HG03457 (cell line): Measurements from ENCODE around the gene RAB12.
"Not testable (repeated sequence)": the region's sequence is repeated elsewhere in the genome, so short reads cannot be mapped to it uniquely, and the experiment has no call there.

Experiments used
- ATAC-seq: cut with Tn5 transposase; IDR thresholded peaks from one replicate; pipeline ENCODE4 v1.9.1; 2021; ENCODE audit warnings: moderate number of reproducible peaks; ENCODE audit not compliant: unreplicated experiment

The RAB12 gene

GRCh38 chr18:8608795-8609658 is at the start of gene RAB12:
RAB12 (plus strand) TSS chr18:8609437; CDS start chr18:8609440, 3 bp downstream.
- peak; percentile 43 for ATAC-seq

GRCh38 chr18:8559612-8560186 is 49.5 kb upstream of the RAB12 start:
- no peak for ATAC-seq

- ATAC-seq: no peak
Measured at GRCh38 chr18:8561123-8561910, 47.9 kb upstream of the RAB12 start.

GRCh38 chr18:8562070-8562469 is 47.2 kb upstream of the RAB12 start:
- ATAC-seq: no peak

DNA sequence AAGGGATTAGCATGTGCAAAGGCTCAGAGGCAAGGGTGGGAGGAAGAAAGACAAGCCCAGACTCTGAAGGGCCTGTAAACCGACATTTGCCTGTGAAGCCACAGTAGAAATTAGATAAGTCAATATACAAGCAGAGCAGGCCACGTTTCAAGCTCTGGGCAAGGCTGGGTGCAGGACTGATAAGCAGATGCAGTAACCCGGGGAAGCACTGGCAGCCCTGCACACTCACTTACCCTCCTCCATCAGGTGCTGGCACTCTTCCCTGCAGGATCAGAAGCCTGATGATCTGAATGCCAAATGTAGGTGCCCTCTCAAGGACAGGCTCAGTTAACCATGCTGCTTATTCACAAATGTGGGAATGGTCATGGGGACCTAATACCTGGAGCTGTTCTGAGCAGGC is 46.3 kb upstream of the RAB12 start:
- ATAC-seq: no peak

DNA sequence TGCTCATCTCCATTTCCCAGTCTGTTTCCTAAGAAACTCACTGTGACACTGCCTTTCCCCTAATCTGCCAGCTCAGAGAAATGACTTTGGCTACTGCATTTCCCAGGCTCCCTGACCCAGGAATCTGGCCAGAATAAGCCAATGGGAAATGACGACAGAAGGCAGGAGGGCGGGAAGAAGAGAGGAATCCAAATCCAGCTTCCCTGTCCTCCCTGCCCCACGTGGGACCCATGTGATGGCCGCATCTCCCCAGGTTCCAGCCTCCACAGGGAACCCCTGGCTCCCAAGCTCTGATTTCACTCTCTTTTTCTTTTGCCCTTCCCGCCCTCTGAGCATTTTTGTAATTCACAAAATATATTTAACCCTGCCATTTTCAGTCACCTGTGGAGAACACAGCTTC is 37.8 kb upstream of the RAB12 start:
- ATAC-seq: no peak

- ATAC-seq: not testable (repeated sequence)
Measured at GRCh38 chr18:8573766-8574165, 35.5 kb upstream of the RAB12 start.

- ATAC-seq: no peak
Measured at GRCh38 chr18:8584798-8585197, 24.4 kb upstream of the RAB12 start.

- ATAC-seq: no peak
Measured at GRCh38 chr18:8586941-8587340, 22.3 kb upstream of the RAB12 start.

- no peak for ATAC-seq
Measured at GRCh38 chr18:8595445-8595844, 13.8 kb upstream of the RAB12 start.

DNA sequence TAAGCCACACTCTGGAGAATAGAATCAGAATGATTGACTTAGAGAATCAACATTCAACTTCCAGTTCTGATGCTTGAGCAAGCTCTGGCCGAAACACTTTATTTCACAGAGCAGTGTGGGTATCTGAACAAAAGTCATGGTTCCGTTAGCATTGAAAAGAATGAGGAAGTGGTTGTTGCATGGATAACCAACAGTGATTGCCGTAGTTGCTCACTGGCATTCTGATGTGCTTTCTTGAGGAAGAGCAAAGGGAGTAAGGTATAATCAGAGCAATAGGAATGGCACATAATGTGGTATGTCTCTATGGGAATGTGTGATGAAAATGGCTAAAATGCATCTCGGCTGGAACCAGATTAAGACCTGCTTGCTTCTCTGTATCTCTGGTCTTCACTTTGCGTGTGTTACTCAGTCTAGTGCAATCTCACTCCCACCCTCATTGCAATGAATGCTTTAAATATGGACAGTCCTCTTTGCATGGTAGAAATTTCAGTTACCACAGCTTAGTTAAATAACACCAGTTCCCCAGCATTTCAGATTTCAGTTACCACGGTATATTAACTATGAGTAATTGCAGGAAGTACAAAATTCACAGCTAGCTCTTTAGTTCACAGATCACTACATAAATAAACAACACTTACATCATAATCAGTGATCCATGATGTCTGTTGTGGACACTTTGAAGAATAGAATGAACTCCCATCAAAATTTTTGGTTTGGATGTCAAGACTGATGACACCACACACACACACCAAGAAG is 7.8 kb upstream of the RAB12 start:
- ATAC-seq: peak; percentile 58

DNA sequence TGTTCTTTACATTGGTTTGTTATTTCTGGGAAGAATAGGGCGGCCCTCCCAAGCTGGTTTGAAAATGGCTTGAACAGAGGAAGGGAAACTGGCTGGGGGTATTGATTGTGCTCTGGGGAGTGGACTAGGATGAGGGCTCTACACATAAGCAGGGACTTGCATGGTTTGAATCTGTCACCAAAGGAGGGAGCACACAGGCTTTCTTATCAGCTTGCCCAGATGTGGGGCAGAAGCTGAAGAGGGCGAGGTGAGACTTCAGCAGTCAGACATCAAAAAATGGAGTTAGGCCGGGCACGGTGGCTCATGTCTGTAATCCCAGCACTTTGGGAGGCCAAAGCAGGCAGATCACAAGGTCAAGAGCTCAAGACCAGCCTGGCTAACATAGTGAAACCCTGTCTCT is 7.2 kb upstream of the RAB12 start:
- no peak for ATAC-seq

- no peak for ATAC-seq
Measured at GRCh38 chr18:8602557-8602956, 6.7 kb upstream of the RAB12 start.

DNA sequence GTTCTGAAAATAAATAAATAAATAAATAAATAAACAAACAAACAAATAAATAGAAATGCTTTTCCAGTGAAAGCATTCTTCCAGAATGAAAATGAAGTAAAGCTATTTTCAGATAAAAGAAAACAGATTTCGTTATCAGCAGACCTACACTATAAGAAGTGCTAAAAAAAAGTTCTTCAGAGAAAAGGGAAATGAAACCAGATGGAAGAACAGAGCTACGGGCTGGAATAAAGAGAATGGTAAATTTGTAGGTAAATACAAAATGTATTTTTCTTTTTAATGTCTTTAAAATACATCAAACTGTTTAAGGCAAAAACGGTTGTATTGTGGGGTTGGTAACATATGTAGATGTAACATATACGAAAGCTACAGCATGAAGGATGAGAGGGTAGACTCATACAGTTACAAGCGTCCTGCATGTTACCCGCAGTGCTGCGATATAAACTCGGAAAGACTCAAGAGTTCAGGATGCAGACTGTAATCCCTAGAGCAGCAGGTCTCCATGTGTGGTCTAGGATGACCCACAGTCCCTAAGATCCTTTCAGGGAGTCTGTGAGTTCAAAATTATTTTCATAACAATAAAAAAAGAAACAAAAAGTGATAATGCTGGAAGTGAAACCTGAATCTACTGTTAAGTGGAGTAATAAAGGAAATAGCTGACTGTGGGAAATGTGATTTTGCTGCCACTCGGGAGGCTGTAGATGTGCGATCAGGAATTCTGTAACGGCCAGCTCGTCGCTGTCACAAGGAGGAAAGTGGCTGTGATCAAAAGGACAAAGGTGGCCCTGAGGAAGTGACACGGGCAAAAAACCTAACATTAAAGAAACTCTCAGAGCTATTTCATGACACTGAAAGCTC is 5.3 kb upstream of the RAB12 start:
- no peak for ATAC-seq

DNA sequence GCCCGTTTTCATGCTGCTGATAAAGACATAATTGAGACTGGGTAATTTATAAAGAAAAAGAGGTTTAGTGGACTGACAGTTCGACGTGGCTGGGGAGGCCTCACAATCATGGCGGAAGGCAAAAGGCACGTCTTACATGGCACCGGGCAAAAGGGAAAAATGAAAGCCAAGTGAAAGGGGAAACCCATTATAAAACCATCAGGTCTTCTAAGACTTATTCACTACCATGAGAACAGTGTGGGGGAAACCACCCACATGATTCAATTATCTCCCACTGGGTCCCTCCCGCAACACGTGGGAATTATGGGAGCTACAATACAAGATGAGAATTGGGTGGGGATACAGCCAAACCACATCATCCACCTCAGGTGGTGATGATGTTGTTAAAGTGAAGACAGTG is 3.3 kb upstream of the RAB12 start:
- no peak for ATAC-seq

DNA sequence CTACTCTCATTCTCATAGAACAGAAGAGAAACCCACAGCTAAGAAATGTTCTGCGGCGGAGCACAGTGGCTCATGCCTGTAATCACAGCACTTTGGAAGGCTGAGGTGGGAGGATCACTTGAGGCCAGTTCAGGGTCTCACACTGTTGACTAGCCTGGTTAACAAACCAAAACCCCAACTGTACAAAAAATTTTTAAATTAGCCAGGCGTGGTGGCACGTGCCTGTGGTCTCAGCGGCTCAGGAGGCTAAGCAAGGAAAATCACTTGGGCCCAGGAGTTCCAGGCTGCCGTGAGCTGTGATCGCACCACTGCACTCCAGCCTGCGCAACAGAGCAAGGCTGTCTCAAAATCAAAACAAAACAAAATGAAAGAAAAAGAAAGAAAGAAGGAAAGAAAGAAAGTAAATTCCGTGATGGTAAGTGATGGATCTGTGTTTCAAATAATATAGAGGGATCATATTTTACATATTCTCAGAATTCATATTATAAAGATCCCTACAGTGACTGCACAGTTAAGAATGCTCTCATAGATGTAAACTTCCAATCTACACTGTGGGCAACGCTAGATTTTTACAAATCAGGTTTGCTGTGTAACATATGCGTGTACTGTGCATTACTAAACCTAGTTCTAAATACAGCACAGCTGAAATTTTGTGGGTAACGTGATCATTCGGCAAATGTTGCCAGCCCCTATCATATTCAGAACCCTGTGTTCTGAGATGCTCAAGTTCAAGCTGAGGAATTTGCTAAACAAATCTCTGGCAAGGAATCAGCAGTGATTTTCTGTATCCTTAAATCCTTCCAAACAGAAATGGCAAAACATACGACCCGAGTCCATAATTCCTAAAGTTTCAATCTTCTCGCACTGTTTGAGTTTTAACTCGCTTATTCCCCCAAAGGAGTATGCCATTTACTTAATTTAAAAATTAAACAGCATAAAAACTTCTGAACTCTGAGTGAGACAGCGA is 1.2 kb upstream of the RAB12 start:
- peak; percentile 38 for ATAC-seq

DNA sequence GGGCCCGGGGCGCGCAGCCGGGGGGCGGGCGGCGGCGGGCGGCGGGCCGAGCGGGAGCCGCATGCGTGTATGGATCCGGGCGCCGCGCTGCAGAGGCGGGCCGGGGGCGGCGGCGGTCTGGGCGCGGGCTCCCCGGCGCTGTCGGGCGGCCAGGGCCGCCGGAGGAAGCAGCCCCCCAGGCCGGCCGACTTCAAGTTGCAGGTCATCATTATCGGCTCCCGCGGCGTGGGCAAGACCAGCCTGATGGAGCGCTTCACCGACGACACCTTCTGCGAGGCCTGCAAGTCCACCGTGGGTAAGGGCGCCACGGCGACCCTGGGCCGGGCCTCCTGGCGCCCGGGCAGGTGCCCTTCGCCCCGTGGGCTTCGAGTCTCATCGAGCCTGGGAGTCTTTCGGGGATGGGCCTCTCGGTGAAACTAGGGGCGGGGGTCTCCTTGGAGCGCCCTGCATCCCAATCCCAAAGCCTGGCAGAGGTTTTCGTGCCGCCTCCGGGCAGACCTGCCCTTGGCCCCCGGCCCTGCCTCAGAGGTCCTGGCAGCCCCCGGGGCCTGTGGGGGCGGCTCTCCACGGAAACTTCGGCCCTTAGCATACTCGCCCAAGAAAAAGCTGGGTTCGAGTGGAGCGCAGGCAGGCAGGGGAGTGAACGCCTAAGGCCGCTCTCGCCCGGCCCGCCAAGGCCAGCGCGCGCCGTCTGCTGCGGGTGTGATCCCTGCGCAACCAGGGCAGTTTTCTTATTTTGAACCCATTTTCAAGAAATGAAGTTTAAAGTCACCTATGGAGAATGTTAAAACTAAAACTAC is 622 bp downstream of the RAB12 start:
- ATAC-seq: peak; percentile 3

GRCh38 chr18:8610459-8610851 is 1.2 kb downstream of the RAB12 start:
- ATAC-seq: no peak
